Measurements from ENCODE around the gene MCRIP2. TPM values are rescaled to one million over a fixed set of nuclear protein-coding genes. Genes with fewer than 3 reads are reported as not detected.

The MCRIP2 gene
- polyA plus RNA-seq, 4 donors: 43.4 to 279 (median 166) TPM

DNA sequence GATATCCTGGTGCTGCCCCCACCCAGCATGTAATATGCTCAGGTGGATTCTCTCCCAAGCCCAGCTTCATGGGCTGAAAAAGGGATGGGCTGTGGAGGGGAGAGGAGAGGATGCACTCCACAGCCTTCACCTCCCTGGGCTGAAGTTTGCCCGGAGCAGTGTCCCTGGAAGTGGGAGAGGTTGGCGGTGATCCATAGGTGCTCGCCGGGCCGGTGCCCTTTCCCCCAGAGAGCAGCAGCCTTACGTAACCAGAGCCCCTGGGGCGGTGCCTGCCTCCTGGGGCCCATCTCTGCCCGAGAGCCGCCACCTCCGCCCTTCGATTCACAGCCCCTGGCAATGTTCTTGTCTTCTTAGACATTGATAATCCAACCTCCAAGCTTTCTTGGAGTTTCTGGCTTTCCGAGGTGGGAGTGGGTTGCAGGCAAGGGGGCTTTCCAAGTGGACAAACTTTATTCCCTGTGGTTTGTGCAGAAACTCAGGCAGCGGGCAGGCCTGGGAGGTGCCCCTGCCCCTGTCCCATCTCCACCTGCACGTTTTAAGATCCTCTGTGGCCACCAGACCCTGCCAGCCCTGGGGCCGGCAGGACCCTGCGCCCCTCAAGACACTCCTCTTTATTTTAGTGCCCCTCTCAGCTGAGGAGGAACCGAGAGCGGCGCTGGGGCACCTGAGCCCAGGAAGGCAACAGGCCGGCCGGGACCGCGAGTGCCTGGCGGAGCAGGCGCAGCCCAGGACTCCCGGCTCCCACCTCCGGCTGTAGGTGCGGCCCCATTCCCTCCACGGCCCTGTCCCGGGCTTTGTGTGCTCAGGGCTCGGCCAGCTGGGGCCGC lies 4.4 kb downstream of the MCRIP2 start:
- FAIRE-seq: no peak
- no peaks in the 10 kb centered on the region for H3K9me3 ChIP-seq (ENCODE audit: control insufficient read depth in 2 of 2, insufficient read depth in 1 of 2, low read depth in 1 of 2, low read length in 1 of 2)
- H3K36me3 ChIP-seq (ENCODE audit: control insufficient read depth in 3 of 3, insufficient read depth in 2 of 3, low read depth in 1 of 3, low read length in 3 of 3): peaks cover 0 to 68% (median 0%) of the 10 kb centered on the region in 3 donors
- peak overlapping the region in 1 of 3 donors; percentile 22 for H3K4me3 ChIP-seq (ENCODE audit: low read depth in 1 of 3, low read length in 3 of 3)
- no peaks in the 10 kb centered on the region for H3K27me3 ChIP-seq (ENCODE audit: control insufficient read depth in 3 of 3, insufficient read depth in 3 of 3, low read length in 3 of 3)
- 36 to 66% (median 50%) methylated on average over 30 to 32 of the region's 32 CpGs for WGBS, 3 donors
- peaks cover 0 to 61% (median 5%) of the 10 kb centered on the region in 3 donors for H3K4me1 ChIP-seq (ENCODE audit: control insufficient read depth in 3 of 3, insufficient read depth in 2 of 3, low read depth in 1 of 3, low read length in 2 of 3)
- peak; percentile 81 to 88 for DNase-seq
- peak overlapping the region; percentile 86 to 98 (median 97) for H3K27ac ChIP-seq (ENCODE audit: low read depth in 1 of 3, low read length in 2 of 3)

DNA sequence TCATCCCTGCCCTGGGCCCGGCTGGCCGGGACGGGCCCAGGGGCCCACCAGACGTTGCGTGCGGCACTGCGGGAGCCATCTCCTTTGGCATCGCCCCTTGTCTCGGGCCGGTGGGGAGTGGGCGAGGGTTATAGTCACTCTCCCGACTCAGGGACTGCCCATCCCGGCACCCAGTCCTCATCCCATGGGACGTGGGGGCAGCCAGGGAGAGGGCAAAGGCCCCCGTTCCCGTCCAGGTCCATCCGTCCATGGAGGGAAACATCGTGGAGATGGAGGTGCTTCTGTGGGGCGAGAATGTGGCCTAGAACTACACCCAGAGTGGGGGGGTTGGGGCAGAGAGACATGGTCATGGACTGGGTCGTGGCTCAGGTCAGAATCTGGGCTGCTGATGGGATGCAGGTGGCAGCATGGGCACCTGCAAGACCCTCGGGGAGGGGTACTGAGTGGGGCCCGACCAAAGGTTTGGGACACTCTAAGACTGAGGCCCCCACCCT lies 5.1 kb downstream of the MCRIP2 start:
- no peak overlapping the region for H3K4me3 ChIP-seq (ENCODE audit: low read depth in 1 of 3, low read length in 3 of 3)
- 47 to 75% (median 52%) methylated on average over 19 to 22 of the region's 22 CpGs for WGBS, 3 donors
- H3K4me1 ChIP-seq (ENCODE audit: control insufficient read depth in 3 of 3, insufficient read depth in 2 of 3, low read depth in 1 of 3, low read length in 2 of 3): peaks cover 0 to 61% (median 5%) of the 10 kb centered on the region in 3 donors
- peak overlapping the region; percentile 86 to 98 (median 97) for H3K27ac ChIP-seq (ENCODE audit: low read depth in 1 of 3, low read length in 2 of 3)
- H3K36me3 ChIP-seq (ENCODE audit: control insufficient read depth in 3 of 3, insufficient read depth in 2 of 3, low read depth in 1 of 3, low read length in 3 of 3): peaks cover 0 to 75% (median 0%) of the 10 kb centered on the region in 3 donors
- no peak for DNase-seq
- FAIRE-seq: no peak
- no peaks in the 10 kb centered on the region for H3K9me3 ChIP-seq (ENCODE audit: control insufficient read depth in 2 of 2, insufficient read depth in 1 of 2, low read depth in 1 of 2, low read length in 1 of 2)
- H3K27me3 ChIP-seq (ENCODE audit: control insufficient read depth in 3 of 3, insufficient read depth in 3 of 3, low read length in 3 of 3): no peaks in the 10 kb centered on the region

DNA sequence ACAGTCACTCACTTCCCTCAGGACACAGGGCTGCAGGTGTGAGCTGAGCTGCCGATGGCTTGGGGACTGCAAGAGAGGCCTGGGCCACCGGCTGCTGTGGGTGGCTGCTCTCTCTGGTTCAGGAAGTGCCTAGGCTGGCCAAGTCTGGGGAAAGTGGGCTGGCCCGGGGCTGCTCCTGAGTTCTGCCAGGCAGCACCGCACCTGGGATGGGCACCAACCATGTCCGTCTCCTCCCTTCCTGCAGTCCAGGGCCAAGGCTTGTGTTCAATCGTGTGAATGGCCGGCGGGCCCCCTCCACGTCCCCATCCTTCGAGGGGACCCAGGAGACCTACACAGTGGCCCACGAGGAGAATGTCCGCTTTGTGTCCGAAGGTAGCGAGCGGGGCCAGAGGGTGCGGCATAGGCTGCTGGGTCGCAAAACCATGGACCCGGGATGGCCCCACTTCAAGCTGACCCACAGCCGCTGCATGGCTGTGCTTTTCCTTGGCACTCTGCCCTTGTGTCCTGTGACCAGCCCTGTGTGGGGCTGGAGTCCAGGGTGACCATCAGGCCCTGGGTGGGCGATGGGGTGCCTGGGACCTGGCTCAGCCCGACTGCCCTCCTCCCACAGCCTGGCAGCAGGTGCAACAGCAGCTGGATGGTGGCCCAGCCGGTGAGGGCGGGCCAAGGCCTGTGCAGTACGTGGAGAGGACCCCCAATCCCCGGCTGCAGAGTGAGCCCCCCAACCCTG lies 5.7 kb downstream of the MCRIP2 start:
- no peak for FAIRE-seq
- DNase-seq: peak; percentile 16 to 52
- 28 to 66% (median 38%) methylated on average over 24 to 25 of the region's 25 CpGs for WGBS, 3 donors
- no peaks in the 10 kb centered on the region for H3K9me3 ChIP-seq (ENCODE audit: control insufficient read depth in 2 of 2, insufficient read depth in 1 of 2, low read depth in 1 of 2, low read length in 1 of 2)
- peaks cover 0 to 81% (median 0%) of the 10 kb centered on the region in 3 donors for H3K36me3 ChIP-seq (ENCODE audit: control insufficient read depth in 3 of 3, insufficient read depth in 2 of 3, low read depth in 1 of 3, low read length in 3 of 3)
- H3K27ac ChIP-seq (ENCODE audit: low read depth in 1 of 3, low read length in 2 of 3): peak overlapping the region; percentile 86 to 98 (median 97)
- H3K27me3 ChIP-seq (ENCODE audit: control insufficient read depth in 3 of 3, insufficient read depth in 3 of 3, low read length in 3 of 3): no peaks in the 10 kb centered on the region
- H3K4me1 ChIP-seq (ENCODE audit: control insufficient read depth in 3 of 3, insufficient read depth in 2 of 3, low read depth in 1 of 3, low read length in 2 of 3): peaks cover 0 to 61% (median 5%) of the 10 kb centered on the region in 3 donors
- peak overlapping the region; percentile 6 to 42 (median 28) for H3K4me3 ChIP-seq (ENCODE audit: low read depth in 1 of 3, low read length in 3 of 3)

GRCh38 chr16:648071-648780 lies 6.6 kb downstream of the MCRIP2 start:
- Histone ChIP-seq H3K9me3 (ENCODE audit: control insufficient read depth in 2 of 2, insufficient read depth in 1 of 2, low read depth in 1 of 2, low read length in 1 of 2) (no peaks in the 10 kb centered on the region), H3K27ac (ENCODE audit: low read depth in 1 of 3, low read length in 2 of 3) (peak overlapping the region; percentile 86 to 98 (median 97)), H3K27me3 (ENCODE audit: control insufficient read depth in 3 of 3, insufficient read depth in 3 of 3, low read length in 3 of 3) (no peaks in the 10 kb centered on the region), H3K4me1 (ENCODE audit: control insufficient read depth in 3 of 3, insufficient read depth in 2 of 3, low read depth in 1 of 3, low read length in 2 of 3) (peaks cover 0 to 53% (median 5%) of the 10 kb centered on the region in 3 donors), H3K4me3 (ENCODE audit: low read depth in 1 of 3, low read length in 3 of 3) (peak overlapping the region; percentile 39 to 80 (median 42)), H3K36me3 (ENCODE audit: control insufficient read depth in 3 of 3, insufficient read depth in 2 of 3, low read depth in 1 of 3, low read length in 3 of 3) (peaks cover 0 to 84% (median 0%) of the 10 kb centered on the region in 3 donors)
- DNase-seq (peak; percentile 57 to 92), FAIRE-seq (no peak)
- 14 to 21% (median 14%) methylated on average over 22 to 24 of the region's 24 CpGs for WGBS, 3 donors

DNA sequence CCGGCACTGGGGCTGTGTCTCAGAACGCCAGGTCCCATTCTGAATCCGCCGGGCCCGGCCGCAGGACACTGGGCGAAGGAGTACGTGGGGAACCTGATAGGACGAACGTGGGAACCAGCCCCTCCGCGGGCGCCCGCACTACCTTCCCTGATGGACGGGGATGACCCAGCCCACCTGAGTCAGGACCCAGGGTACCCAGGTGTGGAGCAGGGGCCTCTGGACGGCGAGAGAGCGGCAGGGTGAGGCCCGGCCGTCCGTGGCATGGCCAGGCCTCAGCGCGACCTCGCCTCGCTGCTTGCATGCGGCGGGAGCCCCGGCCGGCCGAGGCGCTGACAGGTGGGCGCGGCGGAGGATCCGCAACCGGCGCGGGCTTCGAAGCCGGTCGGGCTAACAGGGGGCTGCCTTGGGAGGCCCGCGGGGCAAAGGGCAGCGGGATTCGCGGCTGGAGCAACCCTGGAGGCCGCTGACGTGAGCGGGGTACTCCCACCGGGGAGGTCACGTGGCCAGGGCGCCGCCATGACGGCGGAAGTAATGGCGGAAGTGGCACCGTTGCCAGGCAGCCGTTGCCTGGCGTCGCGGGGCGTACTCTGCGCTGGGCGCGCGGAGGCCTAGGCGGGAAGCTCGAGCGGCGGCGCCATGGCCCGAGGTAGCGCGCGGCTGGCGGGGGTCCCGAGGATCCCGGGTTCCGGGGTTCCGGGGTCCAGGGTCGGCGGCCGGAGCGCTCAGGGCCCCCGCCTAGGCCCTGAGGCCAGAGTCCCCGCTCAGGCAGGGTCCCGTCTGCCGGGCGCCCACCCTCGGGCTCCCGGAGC lies 7.4 kb downstream of the MCRIP2 start, which contains the start of gene WDR90:
TSS of gene WDR90 (plus strand) at position 585 of the 809 bp plus-strand sequence. CDS start at position 637, 52 bp downstream.
- WGBS, 3 donors: 1 to 2% (median 1%) methylated on average over 75 to 91 of the region's 91 CpGs
- DNase-seq (peak; percentile 95 to 99), FAIRE-seq (no peak)
- peak within 1 kb of the TSS; percentile 42 to 80 (median 60) for H3K4me3 ChIP-seq (ENCODE audit: low read depth in 1 of 3, low read length in 3 of 3)
- peaks cover 0 to 51% (median 5%) of the 10 kb centered on the region in 3 donors for H3K4me1 ChIP-seq (ENCODE audit: control insufficient read depth in 3 of 3, insufficient read depth in 2 of 3, low read depth in 1 of 3, low read length in 2 of 3)
- peaks cover 0 to 84% (median 0%) of the 10 kb centered on the region in 3 donors for H3K36me3 ChIP-seq (ENCODE audit: control insufficient read depth in 3 of 3, insufficient read depth in 2 of 3, low read depth in 1 of 3, low read length in 3 of 3)
- no peaks in the 10 kb centered on the region for H3K27me3 ChIP-seq (ENCODE audit: control insufficient read depth in 3 of 3, insufficient read depth in 3 of 3, low read length in 3 of 3)
- peak within 1 kb of the TSS; percentile 86 to 98 (median 97) for H3K27ac ChIP-seq (ENCODE audit: low read depth in 1 of 3, low read length in 2 of 3)
- no peaks in the 10 kb centered on the region for H3K9me3 ChIP-seq (ENCODE audit: control insufficient read depth in 2 of 2, insufficient read depth in 1 of 2, low read depth in 1 of 2, low read length in 1 of 2)

- WGBS, 3 donors: 1 to 3% (median 2%) methylated on average over 9 to 44 of the region's 44 CpGs
- peaks cover 0 to 82% (median 0%) of the 10 kb centered on the region in 3 donors for H3K36me3 ChIP-seq (ENCODE audit: control insufficient read depth in 3 of 3, insufficient read depth in 2 of 3, low read depth in 1 of 3, low read length in 3 of 3)
- peak overlapping the region; percentile 30 to 80 (median 60) for H3K4me3 ChIP-seq (ENCODE audit: low read depth in 1 of 3, low read length in 3 of 3)
- H3K27ac ChIP-seq (ENCODE audit: low read depth in 1 of 3, low read length in 2 of 3): no peak overlapping the region
- no peaks in the 10 kb centered on the region for H3K27me3 ChIP-seq (ENCODE audit: control insufficient read depth in 3 of 3, insufficient read depth in 3 of 3, low read length in 3 of 3)
- peaks cover 0 to 47% (median 2%) of the 10 kb centered on the region in 3 donors for H3K4me1 ChIP-seq (ENCODE audit: control insufficient read depth in 3 of 3, insufficient read depth in 2 of 3, low read depth in 1 of 3, low read length in 2 of 3)
- H3K9me3 ChIP-seq (ENCODE audit: control insufficient read depth in 2 of 2, insufficient read depth in 1 of 2, low read depth in 1 of 2, low read length in 1 of 2): no peaks in the 10 kb centered on the region
- DNase-seq: no peak
- no peak for FAIRE-seq
Measured at GRCh38 chr16:649631-650030, 8.0 kb downstream of the MCRIP2 start.

DNA sequence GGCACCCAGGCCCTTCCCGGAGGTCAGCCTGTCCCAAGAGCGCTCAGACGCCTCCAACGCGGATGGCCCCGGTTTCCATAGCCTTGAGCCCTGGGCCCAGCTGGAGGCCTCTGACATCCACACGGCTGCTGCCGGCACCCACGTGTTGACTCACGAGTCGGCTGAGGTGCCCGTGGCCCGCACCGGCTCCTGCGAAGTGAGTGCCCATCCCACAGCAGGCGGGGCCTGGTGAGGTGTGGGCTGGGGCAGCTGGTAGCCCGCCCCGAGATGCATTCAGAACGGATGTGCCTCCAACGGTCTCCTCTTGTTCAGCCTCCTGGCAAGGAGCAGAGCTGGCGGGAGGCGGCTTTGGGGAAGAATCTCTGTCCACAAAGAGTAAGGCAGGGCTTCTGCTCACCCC lies 10.2 kb downstream of the MCRIP2 start:
- H3K27ac ChIP-seq (ENCODE audit: low read depth in 1 of 3, low read length in 2 of 3): no peak overlapping the region
- no peaks in the 10 kb centered on the region for H3K27me3 ChIP-seq (ENCODE audit: control insufficient read depth in 3 of 3, insufficient read depth in 3 of 3, low read length in 3 of 3)
- no peaks in the 10 kb centered on the region for H3K9me3 ChIP-seq (ENCODE audit: control insufficient read depth in 2 of 2, insufficient read depth in 1 of 2, low read depth in 1 of 2, low read length in 1 of 2)
- H3K4me3 ChIP-seq (ENCODE audit: low read depth in 1 of 3, low read length in 3 of 3): no peak overlapping the region
- DNase-seq (no peak), FAIRE-seq (no peak)
- peaks cover 0 to 82% (median 0%) of the 10 kb centered on the region in 3 donors for H3K36me3 ChIP-seq (ENCODE audit: control insufficient read depth in 3 of 3, insufficient read depth in 2 of 3, low read depth in 1 of 3, low read length in 3 of 3)
- peaks cover 0 to 28% (median 0%) of the 10 kb centered on the region in 3 donors for H3K4me1 ChIP-seq (ENCODE audit: control insufficient read depth in 3 of 3, insufficient read depth in 2 of 3, low read depth in 1 of 3, low read length in 2 of 3)
- WGBS, 3 donors: 92 to 93% (median 93%) methylated on average over 16 to 22 of the region's 22 CpGs

Data from small intestine (tissue), 7 donors.